Liver (tissue), 9 donors: ENCODE results near the gene PSMD5. TPM values are rescaled to one million over a fixed set of nuclear protein-coding genes. Genes with fewer than 3 reads are reported as not detected.

Experiments used
- DNase-seq: peaks from one replicate; pipeline ENCODE4 v3.0.0-alpha.2; 2017; ENCODE audit warnings: low spot score
- H3K27ac ChIP-seq, 2 donors: one replicate each; pipeline ENCODE4 v1.7.0; 2013; ENCODE audit warnings: inconsistent platforms in 2 of 2, low read length in 2 of 2, control low read depth in 1 of 2, low read depth in 1 of 2, mild to moderate bottlenecking in 1 of 2
- H3K27me3 ChIP-seq, 4 donors: one replicate each; pipeline versions ENCODE4 v1.6.1 to v1.7.0; 2013; ENCODE audit warnings: low read length in 3 of 4, inconsistent platforms in 1 of 4, mild to moderate bottlenecking in 1 of 4, moderate library complexity in 1 of 4; ENCODE audit not compliant: control insufficient read depth in 4 of 4, insufficient read depth in 4 of 4
- H3K36me3 ChIP-seq, 4 donors: one replicate each; pipeline versions ENCODE4 v1.6.1 to v1.7.0; 2013; ENCODE audit warnings: low read length in 3 of 4, mild to moderate bottlenecking in 3 of 4, low read depth in 1 of 4, moderate library complexity in 1 of 4; ENCODE audit not compliant: control insufficient read depth in 4 of 4, insufficient read depth in 3 of 4
- H3K4me1 ChIP-seq, 4 donors: one replicate each; pipeline versions ENCODE4 v1.6.1 to v1.7.0; 2013; ENCODE audit warnings: low read length in 3 of 4, mild to moderate bottlenecking in 3 of 4, moderate library complexity in 1 of 4; ENCODE audit not compliant: control insufficient read depth in 4 of 4, insufficient read depth in 4 of 4
- H3K4me3 ChIP-seq, 3 donors: one replicate each; pipeline versions ENCODE4 v1.6.1 to v1.7.0; 2013; ENCODE audit warnings: low read length in 3 of 3, control low read depth in 1 of 3, low read depth in 1 of 3, mild to moderate bottlenecking in 1 of 3
- H3K9ac ChIP-seq, 2 donors: one replicate each; pipeline ENCODE4 v1.7.0; 2013; ENCODE audit warnings: low read length in 2 of 2, mild to moderate bottlenecking in 2 of 2, moderate library complexity in 2 of 2, control low read depth in 1 of 2, low read depth in 1 of 2
- H3K9me3 ChIP-seq, 4 donors: one replicate each; pipeline versions ENCODE4 v1.6.1 to v1.7.0; 2013; ENCODE audit warnings: low read length in 3 of 4; ENCODE audit not compliant: control insufficient read depth in 4 of 4
- EGR1 ChIP-seq, 2 donors: IDR thresholded peaks; 2 replicates each; pipeline ENCODE4 v1.6.1; 2016 to 2018; ENCODE audit warnings: antibody characterized with exemption in 2 of 2, low read depth in 2 of 2
- FOXA1 ChIP-seq: IDR thresholded peaks from 2 replicates; pipeline ENCODE4 v1.6.1; 2016; ENCODE audit warnings: antibody characterized with exemption
- FOXA2 ChIP-seq: IDR thresholded peaks from 2 replicates; pipeline ENCODE4 v1.6.1; 2016; ENCODE audit warnings: antibody characterized with exemption
- GABPA ChIP-seq, 2 donors: IDR thresholded peaks in 1 of 2; conservative IDR thresholded peaks in 1 of 2; 2 replicates each; pipeline ENCODE4 v1.6.1; 2016; ENCODE audit warnings: antibody characterized with exemption in 2 of 2, mild to moderate bottlenecking in 1 of 2, moderate library complexity in 1 of 2
- HNF4A ChIP-seq, 2 donors: conservative IDR thresholded peaks; 2 replicates each; pipeline ENCODE4 v1.6.1; 2016; ENCODE audit warnings: antibody characterized with exemption in 2 of 2, mild to moderate bottlenecking in 2 of 2
- HNF4G ChIP-seq: IDR thresholded peaks from 2 replicates; pipeline ENCODE4 v1.6.1; 2016; ENCODE audit warnings: antibody characterized with exemption
- JUND ChIP-seq, 2 donors: IDR thresholded peaks; 2 replicates each; pipeline ENCODE4 v1.6.1; 2016; ENCODE audit warnings: antibody characterized with exemption in 2 of 2
- NR2F2 ChIP-seq: IDR thresholded peaks from 2 replicates; pipeline ENCODE4 v1.6.1; 2016; ENCODE audit warnings: antibody characterized with exemption
- RXRA ChIP-seq, 2 donors: IDR thresholded peaks; 2 replicates each; pipeline ENCODE4 v1.6.1; 2017 to 2018; ENCODE audit warnings: antibody characterized with exemption in 2 of 2, mild to moderate bottlenecking in 1 of 2
- SP1 ChIP-seq: IDR thresholded peaks from 2 replicates; pipeline ENCODE4 v1.6.1; 2018; ENCODE audit warnings: antibody characterized with exemption, mild to moderate bottlenecking
- YY1 ChIP-seq: IDR thresholded peaks from 2 replicates; pipeline ENCODE4 v1.6.1; 2016; ENCODE audit warnings: antibody characterized with exemption, mild to moderate bottlenecking
- WGBS: extraction: QIAGEN DNeasy Blood & Tissue Kit; methylation state at CpG from one replicate; pipeline ENCODE4 v1.1.7; 2013; 5-methylcytosine and 5-hydroxymethylcytosine counted together
- polyA plus RNA-seq, 2 donors: library from polyadenylated mRNA; stranded (reverse) in 1 of 2; unstranded in 1 of 2; fragments of 200-250 nt in 1 of 2; fragments of >200 nt in 1 of 2; fragmentation: Nextera tagmentation in 1 of 2; extraction: Ambion mirVana in 1 of 2; gene quantifications; one replicate each; pipeline versions ENCODE4 v1.2.1 to v1.2.3, GENCODE V29; 2013 to 2015
- total RNA-seq, 2 donors: library from RNA; depleted of rRNA; stranded (reverse); fragments of >200 nt; gene quantifications; one replicate each; pipeline ENCODE4 v1.2.3, GENCODE V29; 2014
- TF ChIP-seq, protein P1 (sequence below): IDR thresholded peaks from 2 replicates; pipeline ENCODE4 v1.6.1; 2016; ENCODE audit warnings: antibody characterized with exemption
- TF ChIP-seq, protein P2 (sequence below): fragments of 150-350 bp; IDR thresholded peaks from 2 replicates; pipeline ENCODE4 v1.5.1; 2017; ENCODE audit warnings: improper control_type of control experiment, low read depth, low read length; ENCODE audit not compliant: missing input control
- TF ChIP-seq, protein P3 (sequence below): IDR thresholded peaks from 2 replicates; pipeline ENCODE4 v1.6.1; 2016; ENCODE audit warnings: antibody characterized with exemption
- donor health status: healthy.
- donor health status: healthy.
- donor health status: healthy.
- donor health status: healthy.
- donor health status: healthy.

PSMD5 gene
- total and polyA plus RNA-seq, 4 donors, result 10.9 to 19.1 (median 16.0) TPM

DNA sequence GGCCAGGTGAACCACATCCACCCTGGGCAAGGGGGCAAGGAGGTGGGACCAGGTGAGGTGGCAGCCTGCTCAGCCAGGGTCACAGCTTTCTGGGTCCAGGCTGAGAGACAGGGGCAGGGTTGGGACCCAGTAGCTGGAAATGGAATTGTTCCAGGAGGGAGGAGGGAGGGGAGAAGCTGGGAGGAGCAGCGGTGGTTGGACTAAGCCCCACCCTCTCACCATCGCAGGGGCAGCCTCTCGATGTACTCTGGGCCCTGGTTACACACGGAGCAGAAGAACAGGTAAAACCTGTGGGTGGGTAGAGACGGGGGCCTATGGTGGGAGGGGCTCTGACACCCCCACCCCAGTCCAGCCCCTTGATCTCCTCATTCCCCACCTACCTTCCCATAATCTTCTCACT is 23.1 kb upstream of the PSMD5 start:
- no peak for TF ChIP-seq JUND (IDR thresholded peaks at IDR 0.05)
- no peak for TF ChIP-seq YY1
- no peak for TF ChIP-seq HNF4G
- DNase-seq, result no peak
- H3K27ac ChIP-seq, result no peak overlapping the region
- H3K4me3 ChIP-seq, result no peak overlapping the region
- no peak overlapping the region for H3K9ac ChIP-seq
- WGBS, result 85% methylated on average over 5 of the region's 5 CpGs
- H3K4me1 ChIP-seq, result peaks cover 0 to 11% (median 6%) of the 10 kb centered on the region in 4 donors
- H3K9me3 ChIP-seq, result no peaks in the 10 kb centered on the region
- H3K27me3 ChIP-seq, result no peaks in the 10 kb centered on the region
- peaks cover 0 to 6% (median 1%) of the 10 kb centered on the region in 4 donors for H3K36me3 ChIP-seq

DNA sequence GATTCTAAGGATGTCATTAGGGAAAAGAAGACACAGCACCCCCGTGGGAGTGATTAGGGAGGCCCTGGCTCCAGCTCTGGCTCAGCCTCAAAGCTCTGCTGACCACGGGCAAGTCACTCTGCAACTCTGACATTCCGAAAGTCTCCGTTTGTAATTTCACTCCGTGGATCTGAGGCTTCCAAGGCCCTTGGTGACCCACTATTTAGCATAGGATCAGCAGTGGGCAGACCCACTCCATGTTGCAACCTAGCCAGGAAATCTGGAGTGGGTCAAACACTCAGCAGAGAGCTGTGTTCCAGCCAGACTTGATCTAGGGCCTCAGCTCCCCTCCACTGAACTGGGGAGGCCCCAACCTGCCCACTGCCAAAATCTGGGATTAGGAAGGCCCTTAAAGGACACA is 22.5 kb upstream of the PSMD5 start:
- H3K9ac ChIP-seq, result no peak overlapping the region
- 93% methylated on average over 5 of the region's 5 CpGs for WGBS
- H3K36me3 ChIP-seq, result peaks cover 0 to 9% (median 1%) of the 10 kb centered on the region in 4 donors
- H3K4me1 ChIP-seq, result peaks cover 0 to 11% (median 6%) of the 10 kb centered on the region in 4 donors
- no peak overlapping the region for H3K27ac ChIP-seq
- H3K4me3 ChIP-seq, result no peak overlapping the region
- H3K9me3 ChIP-seq, result no peaks in the 10 kb centered on the region
- DNase-seq, result no peak
- no peak for TF ChIP-seq JUND (IDR thresholded peaks at IDR 0.05)
- no peak for TF ChIP-seq FOXA2
- no peak for TF ChIP-seq YY1
- H3K27me3 ChIP-seq, result no peaks in the 10 kb centered on the region

DNA sequence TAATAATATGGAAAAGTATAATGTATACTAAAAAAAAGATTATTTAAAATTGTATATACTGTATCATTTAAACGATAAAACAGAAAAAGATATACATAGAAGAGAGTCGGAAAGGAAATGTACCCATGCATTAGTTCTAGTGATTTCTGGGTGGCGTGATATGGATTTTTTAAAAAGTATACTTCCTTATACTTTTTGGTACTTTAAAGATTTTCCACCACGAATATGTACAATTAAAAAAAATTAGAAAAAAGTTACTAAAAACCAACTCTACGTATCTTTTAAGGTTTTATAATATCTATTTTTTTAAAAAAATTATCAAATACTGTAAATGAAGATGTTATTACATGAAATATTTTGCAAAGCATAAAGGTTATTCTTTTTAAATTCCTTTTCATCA is 22.0 kb upstream of the PSMD5 start:
- no peak overlapping the region for H3K4me3 ChIP-seq
- no peak overlapping the region for H3K9ac ChIP-seq
- H3K4me1 ChIP-seq, result peaks cover 0 to 11% (median 6%) of the 10 kb centered on the region in 4 donors
- TF ChIP-seq EGR1 (IDR thresholded peaks at IDR 0.05; ENCODE audit: low read depth in 2 of 2), result no peak
- no peak for TF ChIP-seq SP1
- TF ChIP-seq, protein P1, sequence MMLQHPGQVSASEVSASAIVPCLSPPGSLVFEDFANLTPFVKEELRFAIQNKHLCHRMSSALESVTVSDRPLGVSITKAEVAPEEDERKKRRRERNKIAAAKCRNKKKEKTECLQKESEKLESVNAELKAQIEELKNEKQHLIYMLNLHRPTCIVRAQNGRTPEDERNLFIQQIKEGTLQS, result no peak
- TF ChIP-seq GABPA (IDR thresholded peaks at IDR 0.05 in 1 of 2, conservative IDR thresholded peaks at IDR 0.05 in 1 of 2), result no peak
- TF ChIP-seq NR2F2, result no peak
- 96% methylated on average over 5 of the region's 5 CpGs for WGBS
- H3K9me3 ChIP-seq, result no peaks in the 10 kb centered on the region
- H3K27me3 ChIP-seq, result no peaks in the 10 kb centered on the region
- H3K36me3 ChIP-seq, result peaks cover 0 to 11% (median 1%) of the 10 kb centered on the region in 4 donors
- H3K27ac ChIP-seq, result no peak overlapping the region
- DNase-seq, result no peak

DNA sequence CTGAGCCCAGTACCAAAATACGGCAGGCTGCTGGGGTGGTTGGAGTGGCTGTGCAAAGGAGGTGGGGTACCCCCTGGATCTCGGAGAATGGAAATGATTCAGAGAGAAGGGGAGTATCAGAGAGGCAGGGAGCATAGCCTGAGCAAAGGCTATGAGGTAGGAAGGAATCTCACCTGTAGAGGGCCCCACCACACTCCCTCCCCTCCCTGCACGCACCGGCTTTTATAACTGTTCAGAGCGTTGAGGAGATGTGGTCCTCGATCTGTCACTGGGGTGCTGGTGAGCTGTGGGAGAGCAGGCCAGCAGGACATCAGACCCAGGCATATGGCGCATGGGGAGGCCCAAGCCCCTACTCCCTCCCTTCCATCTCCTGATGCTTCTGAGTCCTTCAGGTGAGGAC is 21.1 kb upstream of the PSMD5 start:
- Histone ChIP-seq H3K36me3 (peaks cover 0 to 11% (median 1%) of the 10 kb centered on the region in 4 donors), H3K4me1 (peaks cover 0 to 5% (median 3%) of the 10 kb centered on the region in 4 donors), H3K27ac (no peak overlapping the region), H3K4me3 (no peak overlapping the region), H3K9me3 (no peaks in the 10 kb centered on the region), H3K9ac (no peak overlapping the region), H3K27me3 (no peaks in the 10 kb centered on the region)
- 99% methylated on average over 7 of the region's 7 CpGs for WGBS
- no peak for DNase-seq
- TF ChIP-seq, protein P2, sequence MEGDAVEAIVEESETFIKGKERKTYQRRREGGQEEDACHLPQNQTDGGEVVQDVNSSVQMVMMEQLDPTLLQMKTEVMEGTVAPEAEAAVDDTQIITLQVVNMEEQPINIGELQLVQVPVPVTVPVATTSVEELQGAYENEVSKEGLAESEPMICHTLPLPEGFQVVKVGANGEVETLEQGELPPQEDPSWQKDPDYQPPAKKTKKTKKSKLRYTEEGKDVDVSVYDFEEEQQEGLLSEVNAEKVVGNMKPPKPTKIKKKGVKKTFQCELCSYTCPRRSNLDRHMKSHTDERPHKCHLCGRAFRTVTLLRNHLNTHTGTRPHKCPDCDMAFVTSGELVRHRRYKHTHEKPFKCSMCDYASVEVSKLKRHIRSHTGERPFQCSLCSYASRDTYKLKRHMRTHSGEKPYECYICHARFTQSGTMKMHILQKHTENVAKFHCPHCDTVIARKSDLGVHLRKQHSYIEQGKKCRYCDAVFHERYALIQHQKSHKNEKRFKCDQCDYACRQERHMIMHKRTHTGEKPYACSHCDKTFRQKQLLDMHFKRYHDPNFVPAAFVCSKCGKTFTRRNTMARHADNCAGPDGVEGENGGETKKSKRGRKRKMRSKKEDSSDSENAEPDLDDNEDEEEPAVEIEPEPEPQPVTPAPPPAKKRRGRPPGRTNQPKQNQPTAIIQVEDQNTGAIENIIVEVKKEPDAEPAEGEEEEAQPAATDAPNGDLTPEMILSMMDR, result no peak
- TF ChIP-seq HNF4A (conservative IDR thresholded peaks at IDR 0.05) (no peak), FOXA1 (no peak), FOXA2 (no peak), SP1 (no peak), JUND (IDR thresholded peaks at IDR 0.05) (no peak), NR2F2 (no peak), RXRA (IDR thresholded peaks at IDR 0.05) (no peak)
- TF ChIP-seq, protein P3, sequence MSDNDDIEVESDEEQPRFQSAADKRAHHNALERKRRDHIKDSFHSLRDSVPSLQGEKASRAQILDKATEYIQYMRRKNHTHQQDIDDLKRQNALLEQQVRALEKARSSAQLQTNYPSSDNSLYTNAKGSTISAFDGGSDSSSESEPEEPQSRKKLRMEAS, result no peak
